Adrenal gland (tissue), 5 donors: Measurements from ENCODE around the gene FADS2.

Source experiments
- POLR2A ChIP-seq, 2 donors: fragments of 450-650 bp; IDR thresholded peaks; one replicate each; pipeline ENCODE4 v1.6.1; 2017; ENCODE audit warnings: antibody characterized with exemption in 2 of 2, mild to moderate bottlenecking in 2 of 2, moderate library complexity in 1 of 2
- TF ChIP-seq, protein P1 (sequence below), 6 experiments: fragments of 450-650 bp in 4 of 6; fragments of 200-600 bp in 2 of 6; sonication (generic) in 1 of 6; IDR thresholded peaks; 1 replicate in 5 of 6; 2 replicates in 1 of 6; pipeline versions ENCODE4 v1.5.1 to v1.8.0; 2016 to 2021; ENCODE audit warnings: antibody characterized with exemption in 6 of 6, mild to moderate bottlenecking in 2 of 6, moderate library complexity in 1 of 6
- donor health status: DM: no; HTN: no; CAD: no.

DNA sequence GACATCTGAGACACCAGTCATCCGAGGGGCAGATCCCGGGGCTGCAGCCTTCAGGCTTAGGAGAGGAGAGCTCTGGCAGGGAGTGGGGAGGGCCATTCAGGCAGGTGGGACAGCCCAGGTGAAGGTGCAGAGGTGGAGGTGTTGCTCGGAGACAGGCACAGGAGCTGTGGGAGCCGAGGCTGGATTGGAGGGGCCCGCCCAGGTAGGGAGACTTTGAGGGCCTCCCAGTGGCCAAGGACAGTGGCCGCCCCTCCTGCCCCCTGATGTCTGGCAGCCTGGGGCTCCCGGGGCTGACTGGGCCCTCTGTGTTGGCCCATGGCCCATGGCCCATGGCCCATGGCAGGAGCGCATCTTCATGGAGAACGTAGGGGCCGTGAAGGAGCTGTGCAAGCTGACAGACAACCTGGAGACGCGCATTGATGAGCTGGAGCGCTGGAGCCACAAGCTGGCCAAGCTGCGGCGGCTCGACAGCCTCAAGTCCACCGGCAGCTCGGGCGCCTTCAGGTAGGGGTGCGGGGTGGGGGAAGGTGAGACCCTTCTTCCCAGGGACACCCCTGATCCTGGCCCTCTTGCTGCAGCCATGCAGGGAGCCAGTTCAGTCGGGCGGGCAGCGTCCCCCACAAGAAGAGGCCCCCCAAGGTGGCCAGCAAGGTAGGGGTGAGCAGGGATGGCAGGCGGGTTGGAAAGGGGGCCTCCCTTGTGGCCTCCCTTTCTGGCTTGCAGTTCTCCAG is 49.0 kb upstream of the FADS2 start:
- no peak for TF ChIP-seq POLR2A (IDR thresholded peaks at IDR 0.05)
- TF ChIP-seq, protein P1, sequence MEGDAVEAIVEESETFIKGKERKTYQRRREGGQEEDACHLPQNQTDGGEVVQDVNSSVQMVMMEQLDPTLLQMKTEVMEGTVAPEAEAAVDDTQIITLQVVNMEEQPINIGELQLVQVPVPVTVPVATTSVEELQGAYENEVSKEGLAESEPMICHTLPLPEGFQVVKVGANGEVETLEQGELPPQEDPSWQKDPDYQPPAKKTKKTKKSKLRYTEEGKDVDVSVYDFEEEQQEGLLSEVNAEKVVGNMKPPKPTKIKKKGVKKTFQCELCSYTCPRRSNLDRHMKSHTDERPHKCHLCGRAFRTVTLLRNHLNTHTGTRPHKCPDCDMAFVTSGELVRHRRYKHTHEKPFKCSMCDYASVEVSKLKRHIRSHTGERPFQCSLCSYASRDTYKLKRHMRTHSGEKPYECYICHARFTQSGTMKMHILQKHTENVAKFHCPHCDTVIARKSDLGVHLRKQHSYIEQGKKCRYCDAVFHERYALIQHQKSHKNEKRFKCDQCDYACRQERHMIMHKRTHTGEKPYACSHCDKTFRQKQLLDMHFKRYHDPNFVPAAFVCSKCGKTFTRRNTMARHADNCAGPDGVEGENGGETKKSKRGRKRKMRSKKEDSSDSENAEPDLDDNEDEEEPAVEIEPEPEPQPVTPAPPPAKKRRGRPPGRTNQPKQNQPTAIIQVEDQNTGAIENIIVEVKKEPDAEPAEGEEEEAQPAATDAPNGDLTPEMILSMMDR (IDR thresholded peaks at IDR 0.05) = no peak
